ENCODE data around the gene BRCC3. TPM values are rescaled to one million over a fixed set of nuclear protein-coding genes. Genes with fewer than 3 reads are reported as not detected.
A peak's percentile ranks its signal among the peaks of the same experiment; 100 is the strongest.

Gene BRCC3
- total and polyA plus RNA-seq, 12 donors: 4.9 to 20.3 (median 15.8) TPM

- Histone ChIP-seq H3K27ac (peak overlapping the region; percentile 85 to 99 (median 98)), H3K36me3 (no peaks in the 10 kb centered on the region), H3K4me1 (peaks cover 0 to 29% (median 4%) of the 10 kb centered on the region in 9 donors), H3K4me3 (peak overlapping the region in 9 of 10 donors; percentile 32 to 75 (median 62)), H3K27me3 (no peaks in the 10 kb centered on the region), H3K9me3 (peaks cover 0 to 5% (median 0%) of the 10 kb centered on the region in 11 donors)
- 0 to 1% methylated on average over 15 to 16 of the region's 16 CpGs for WGBS, 2 donors
- TF ChIP-seq CTCF (IDR thresholded peaks at IDR 0.05): no peak
- intact Hi-C loops (cut with DNase I): loop anchor here in 1 of 10 donors (5.0 kb wide), 1 partner anchor 46 kb away; the partner anchor contains the start of genes BRCC3, CMC4 and MTCP1
- no peak for ATAC-seq
- DNase-seq: no peak
These were observed 44.9 kb upstream of the BRCC3 start for GRCh38 chrX:155026420-155026726.

- DNase-seq (peak; percentile 92 to 94), ATAC-seq (peak; percentile 91 to 97 (median 95))
- Histone ChIP-seq H3K27me3 (no peaks in the 10 kb centered on the region), H3K4me3 (peak within 1 kb of the TSS; percentile 32 to 75 (median 62)), H3K9me3 (peaks cover 0 to 5% (median 0%) of the 10 kb centered on the region in 11 donors), H3K4me1 (peaks cover 0 to 34% (median 4%) of the 10 kb centered on the region in 9 donors), H3K36me3 (no peaks in the 10 kb centered on the region), H3K27ac (peak within 1 kb of the TSS; percentile 85 to 99 (median 98))
- intact Hi-C loops (cut with DNase I): loop anchor here in 1 of 10 donors (5.0 kb wide), 1 partner anchor 45 kb away; the partner anchor contains the start of genes BRCC3, CMC4 and MTCP1
- WGBS, 2 donors: 1% methylated on average over 23 to 72 of the region's 82 CpGs
- no peak for TF ChIP-seq CTCF (IDR thresholded peaks at IDR 0.05)
These were observed 44.4 kb upstream of the BRCC3 start, which contains the start of gene FUNDC2 for GRCh38 chrX:155026727-155027508. Gene FUNDC2 (plus strand): TSS chrX:155026844. CDS start chrX:155026939, 95 bp downstream.

- Histone ChIP-seq H3K27me3 (no peaks in the 10 kb centered on the region), H3K36me3 (no peaks in the 10 kb centered on the region), H3K4me3 (peak overlapping the region; percentile 32 to 75 (median 62)), H3K4me1 (peaks cover 0 to 34% (median 4%) of the 10 kb centered on the region in 9 donors), H3K27ac (peak overlapping the region; percentile 85 to 99 (median 98)), H3K9me3 (peaks cover 0 to 5% (median 0%) of the 10 kb centered on the region in 11 donors)
- ATAC-seq: peak; percentile 23 to 67 (median 52)
- no peak for TF ChIP-seq CTCF (IDR thresholded peaks at IDR 0.05)
- peak in 1 of 2 donors; percentile 27 for DNase-seq
- intact Hi-C loops (cut with DNase I): loop anchor here in 1 of 10 donors (2.0 to 5.0 kb wide), 2 partner anchors 21 to 45 kb away; partner anchors contain the start of genes BRCC3, CMC4 and MTCP1
- 0% methylated on average over 14 of the region's 14 CpGs for WGBS, 2 donors
These were observed 43.7 kb upstream of the BRCC3 start for GRCh38 chrX:155027509-155028066.

- H3K4me3 ChIP-seq: peak overlapping the region in 8 of 10 donors; percentile 32 to 75 (median 65)
- peaks cover 0 to 5% (median 0%) of the 10 kb centered on the region in 11 donors for H3K9me3 ChIP-seq
- ATAC-seq: no peak
- no peaks in the 10 kb centered on the region for H3K27me3 ChIP-seq
- H3K36me3 ChIP-seq: peaks cover 0 to 2% (median 0%) of the 10 kb centered on the region in 9 donors
- H3K27ac ChIP-seq: peak overlapping the region; percentile 85 to 99 (median 98)
- 6 to 13% methylated on average over 3 of the region's 3 CpGs for WGBS, 2 donors
- peaks cover 0 to 34% (median 4%) of the 10 kb centered on the region in 9 donors for H3K4me1 ChIP-seq
- no peak for TF ChIP-seq CTCF (IDR thresholded peaks at IDR 0.05)
- intact Hi-C loops (cut with DNase I): loop anchor here in 1 of 10 donors (2.0 to 5.0 kb wide), 2 partner anchors 21 to 44 kb away; partner anchors contain the start of genes BRCC3, CMC4 and MTCP1
- no peak for DNase-seq
These were observed 43.2 kb upstream of the BRCC3 start for GRCh38 chrX:155028129-155028528.
